Mucosa of descending colon (tissue), 3 donors: ENCODE results near the gene TLE4. TPM values are rescaled to one million over a fixed set of nuclear protein-coding genes. Genes with fewer than 3 reads are reported as not detected.

Experiments used
- ATAC-seq: fragments of 200-7000 bp; cut with Tn5 transposase; one replicate; pipeline ENCODE4 v1.9.1; 2020; ENCODE audit warnings: mild to moderate bottlenecking, moderate library complexity
- DNase-seq, 3 donors: peaks; one replicate each; pipeline ENCODE4 v3.0.0-alpha.2; 2020
- H3K36me3 ChIP-seq: fragments of 200-600 bp; one replicate; pipeline ENCODE4 v1.8.0; 2021; ENCODE audit warnings: low read depth, mild to moderate bottlenecking
- H3K4me1 ChIP-seq: fragments of 200-600 bp; one replicate; pipeline ENCODE4 v1.8.0; 2021; ENCODE audit warnings: low read depth, mild to moderate bottlenecking
- H3K4me3 ChIP-seq: fragments of 200-600 bp; one replicate; pipeline ENCODE4 v1.8.0; 2021; ENCODE audit warnings: mild to moderate bottlenecking
- H3K9me3 ChIP-seq: fragments of 200-600 bp; one replicate; pipeline ENCODE4 v1.8.0; 2021; ENCODE audit warnings: mild to moderate bottlenecking
- CTCF ChIP-seq: fragments of 200-600 bp; IDR thresholded peaks from one replicate; pipeline ENCODE4 v1.8.0; 2022; ENCODE audit warnings: antibody characterized with exemption, mild to moderate bottlenecking
- intact Hi-C, 2 donors: fragments of 100-400 bp; cut with DNase I in 1 of 2; cut with micrococcal nuclease in 1 of 2; formaldehyde crosslinking; loops; one replicate each; pipeline versions ENCODE4 v1.11.0 to v1.11.1; 2022; cut with DNase I, micrococcal nuclease
- total RNA-seq, 3 donors: library from RNA; stranded (reverse); fragmentation: NEBNext Ultra II Directional in 2 of 3; extraction: Animal tissue kit (Norgen Biotek cat#: 25700) in 2 of 3; gene quantifications; one replicate each; pipeline versions ENCODE4 v1.2.1 to v1.2.4, GENCODE V29; 2021 to 2023
- donor health status: DM: no; HTN: no; CAD: no; lungs with moderate emphysema.
- donor health status: DM: no; HTN: no; CAD: no.
- donor health status: DM: no; HTN: yes; CAD: no.

TLE4 gene
- total RNA-seq, 3 donors from 2014 or later, result 23.9 to 38.4 (median 29.8) TPM

- intact Hi-C loops, result loop anchor here in 1 of 2 donors (10.0 kb wide), 1 partner anchor 107 kb away; no protein-coding TSS in a partner anchor
- no peak for TF ChIP-seq CTCF
- no peaks in the 10 kb centered on the region for H3K36me3 ChIP-seq
These were observed 119.7 kb downstream of the TLE4 start for GRCh38 chr9:79691496-79691895.

GRCh38 chr9:79692857-79693571 is 121.2 kb downstream of the TLE4 start:
- intact Hi-C loops, result loop anchor here in 1 of 2 donors (10.0 kb wide), 1 partner anchor 108 kb away; no protein-coding TSS in a partner anchor
- H3K4me3 ChIP-seq, result no peak overlapping the region
- H3K9me3 ChIP-seq, result no peaks in the 10 kb centered on the region
- no peaks in the 10 kb centered on the region for H3K36me3 ChIP-seq
- TF ChIP-seq CTCF, result no peak
- ATAC-seq (no peak), DNase-seq (no peak)
- H3K4me1 ChIP-seq, result no peaks in the 10 kb centered on the region

More at GRCh38 chr9:79691496-79691895, 119.7 kb downstream of the TLE4 start:
- Histone ChIP-seq H3K9me3 (no peaks in the 10 kb centered on the region), H3K4me1 (no peaks in the 10 kb centered on the region), H3K4me3 (no peak overlapping the region)
- no peak for DNase-seq
- ATAC-seq, result no peak

- TF ChIP-seq CTCF, result no peak
- H3K4me1 ChIP-seq, result no peaks in the 10 kb centered on the region
- H3K9me3 ChIP-seq, result no peaks in the 10 kb centered on the region
- no peak for ATAC-seq
- no peak overlapping the region for H3K4me3 ChIP-seq
- intact Hi-C loops, result loop anchor here in 1 of 2 donors (10.0 kb wide), 1 partner anchor 109 kb away; no protein-coding TSS in a partner anchor
- no peak for DNase-seq
- H3K36me3 ChIP-seq, result no peaks in the 10 kb centered on the region
These were observed 122.0 kb downstream of the TLE4 start for GRCh38 chr9:79693750-79694149.

GRCh38 chr9:79694208-79694607 is 122.4 kb downstream of the TLE4 start:
- ATAC-seq (no peak), DNase-seq (no peak)
- Histone ChIP-seq H3K36me3 (no peaks in the 10 kb centered on the region), H3K9me3 (no peaks in the 10 kb centered on the region), H3K4me3 (no peak overlapping the region), H3K4me1 (no peaks in the 10 kb centered on the region)
- TF ChIP-seq CTCF, result no peak
- intact Hi-C loops, result loop anchor here in 1 of 2 donors (10.0 kb wide), 1 partner anchor 109 kb away; no protein-coding TSS in a partner anchor

GRCh38 chr9:79694676-79695400 is 123.1 kb downstream of the TLE4 start:
- no peaks in the 10 kb centered on the region for H3K36me3 ChIP-seq
- H3K9me3 ChIP-seq, result no peaks in the 10 kb centered on the region
- ATAC-seq, result no peak
- no peak for DNase-seq
- H3K4me1 ChIP-seq, result no peaks in the 10 kb centered on the region
- TF ChIP-seq CTCF, result no peak
- no peak overlapping the region for H3K4me3 ChIP-seq
- intact Hi-C loops, result loop anchor here in 1 of 2 donors (10.0 kb wide), 1 partner anchor 110 kb away; no protein-coding TSS in a partner anchor
